GM19397 (cell line): ENCODE measurements around the gene HAND1.

Source experiments
- ATAC-seq: cut with Tn5 transposase; IDR thresholded peaks from one replicate; pipeline ENCODE4 v1.9.1; 2021; ENCODE audit warnings: mild to moderate bottlenecking, moderate library complexity; ENCODE audit not compliant: unreplicated experiment

HAND1 gene

GRCh38 chr5:154479944-154480750, 2.1 kb upstream of the HAND1 start:
- peak; percentile 51 for ATAC-seq

DNA sequence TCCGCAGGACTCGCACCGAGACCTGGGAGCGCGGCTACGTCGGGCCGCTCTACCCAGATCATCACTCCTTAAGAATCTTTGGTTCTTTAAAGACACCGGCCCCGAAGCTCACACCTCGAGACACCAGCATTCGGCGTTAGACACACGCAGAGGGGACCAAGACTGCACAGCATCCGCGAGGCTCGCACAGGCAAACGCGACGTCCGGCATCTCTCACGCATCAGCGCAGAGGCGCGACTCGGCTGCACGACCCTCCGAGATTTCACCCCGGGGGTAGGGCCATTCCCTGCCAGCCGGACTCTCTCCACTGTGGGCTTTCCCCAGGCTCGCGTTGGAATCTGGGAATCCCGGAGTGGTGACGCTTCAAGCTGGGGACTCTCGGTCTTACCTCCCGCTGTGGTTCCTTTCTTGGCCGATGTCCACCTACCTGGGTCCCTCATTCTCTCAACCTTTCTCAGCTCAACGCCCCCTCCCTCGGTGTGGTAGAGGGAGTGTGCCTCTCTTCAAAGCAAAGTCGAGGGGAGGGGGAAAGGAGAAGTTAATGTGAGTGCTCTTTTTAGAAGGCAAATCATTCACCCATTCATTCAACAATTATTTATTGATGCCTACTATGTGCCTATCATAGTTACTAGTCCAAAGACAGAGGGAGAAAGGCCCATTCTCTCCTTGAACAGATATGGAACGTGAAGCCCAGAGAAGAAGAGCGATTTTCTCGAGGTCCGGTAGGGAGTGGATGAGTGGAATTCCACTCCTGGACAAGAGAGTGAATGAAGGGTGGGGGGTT, 1.3 kb upstream of the HAND1 start:
- ATAC-seq = no peak

GRCh38 chr5:154478752-154479159, 729 bp upstream of the HAND1 start:
- no peak for ATAC-seq

GRCh38 chr5:154477382-154478223, 424 bp downstream of the HAND1 start:
- no peak for ATAC-seq

GRCh38 chr5:154476354-154477205, 1.4 kb downstream of the HAND1 start:
- no peak for ATAC-seq

GRCh38 chr5:154475591-154476353, 2.3 kb downstream of the HAND1 start:
- ATAC-seq = no peak

- ATAC-seq = no peak
Observed at GRCh38 chr5:154474396-154475334, 3.4 kb downstream of the HAND1 start.

- no peak for ATAC-seq
Observed at GRCh38 chr5:154473581-154474283, 4.3 kb downstream of the HAND1 start.

GRCh38 chr5:154472871-154473580, 5.0 kb downstream of the HAND1 start:
- ATAC-seq = no peak

- no peak for ATAC-seq
Observed at GRCh38 chr5:154470947-154471870, 6.8 kb downstream of the HAND1 start.

GRCh38 chr5:154470137-154470536, 7.9 kb downstream of the HAND1 start:
- no peak for ATAC-seq

DNA sequence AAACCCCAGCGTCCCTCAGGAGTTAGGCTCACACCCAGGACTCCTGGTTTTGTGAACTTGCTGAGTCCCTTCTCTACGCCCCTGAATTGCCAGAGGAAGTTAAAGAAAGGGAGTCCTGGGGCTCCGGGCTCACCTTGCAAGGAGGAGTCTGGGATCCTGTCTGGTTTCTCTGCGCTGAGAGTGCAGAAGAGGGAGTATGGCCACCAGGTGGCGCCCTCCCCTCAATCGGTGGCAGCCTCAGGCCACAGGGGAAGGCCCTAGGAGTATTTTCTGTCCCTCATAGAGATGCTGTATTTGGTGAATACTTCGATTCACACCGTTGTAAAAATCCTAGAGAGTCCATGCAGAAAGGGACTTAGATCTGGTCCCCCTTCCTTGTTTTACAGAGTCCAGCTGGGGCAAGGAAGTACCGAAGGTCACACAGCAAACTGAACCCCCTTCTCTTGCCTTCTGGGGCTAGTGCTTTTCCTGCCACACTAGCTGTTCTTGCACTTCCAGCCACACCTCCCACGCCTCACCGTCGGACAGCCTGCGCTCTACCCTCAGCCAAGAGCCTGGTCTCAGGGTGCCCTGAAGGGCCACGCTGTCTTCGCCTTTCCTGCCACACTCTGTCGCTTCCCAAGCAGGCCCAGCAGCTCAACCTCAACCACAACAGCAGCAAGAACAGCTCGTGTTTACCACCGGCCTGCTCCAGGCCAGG, 10.2 kb downstream of the HAND1 start:
- ATAC-seq = peak; percentile 88

GRCh38 chr5:154466671-154467070, 11.4 kb downstream of the HAND1 start:
- no peak for ATAC-seq

DNA sequence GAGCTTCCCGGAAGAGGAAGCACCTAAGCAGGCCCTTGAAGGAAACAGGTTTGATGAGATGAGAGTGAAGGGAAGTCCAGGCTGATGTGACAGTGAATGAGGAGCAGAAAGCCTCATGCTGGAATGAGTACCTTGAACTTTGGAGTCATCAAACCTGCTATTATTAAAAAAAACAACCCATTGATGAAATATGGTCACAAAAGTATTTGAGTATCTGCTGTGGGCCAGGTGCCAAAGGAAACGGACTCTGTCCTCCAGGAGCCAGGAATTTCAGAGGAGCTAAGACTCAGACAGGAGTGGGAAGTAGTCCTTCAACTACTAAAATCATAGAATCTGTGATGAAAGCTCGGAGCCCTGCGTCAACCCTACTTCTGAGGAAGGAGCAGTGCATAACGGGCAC, 11.9 kb downstream of the HAND1 start:
- ATAC-seq = no peak

DNA sequence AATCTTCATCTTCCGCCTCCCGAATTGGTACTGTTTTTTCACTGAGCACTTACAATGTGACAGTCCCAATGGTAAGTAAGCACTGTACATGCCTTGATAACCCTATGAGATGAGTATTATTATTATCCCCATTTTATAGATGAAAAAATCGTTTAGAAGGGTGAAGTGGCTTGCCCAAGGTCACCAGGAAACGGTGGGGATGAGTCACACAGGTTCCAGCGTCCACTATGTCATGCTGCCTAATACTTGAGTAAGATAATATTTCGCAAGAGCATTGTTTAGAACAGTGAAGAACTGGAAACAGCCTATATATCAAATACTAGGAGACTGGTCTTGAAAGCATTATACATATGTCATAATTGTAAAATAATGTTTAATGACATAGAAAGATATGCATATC, 12.9 kb downstream of the HAND1 start:
- ATAC-seq = no peak

GRCh38 chr5:154464438-154464837, 13.6 kb downstream of the HAND1 start:
- no peak for ATAC-seq
